Forelimb muscle (tissue), 1 donor: ENCODE data around the gene CCL15. TPM values are rescaled to one million over a fixed set of nuclear protein-coding genes. Genes with fewer than 3 reads are reported as not detected.
"Not testable (repeated sequence)": the region's sequence is repeated elsewhere in the genome, so short reads cannot be mapped to it uniquely, and the experiment has no call there.

Source experiments
- DNase-seq: peaks from one replicate; pipeline ENCODE4 v3.0.0-alpha.2; 2013; ENCODE audit warnings: low read depth
- polyA plus RNA-seq: library from polyadenylated mRNA; unstranded; fragments of 120-200 nt; gene quantifications from one replicate; pipeline ENCODE4 v1.2.1, GENCODE V29; 2013; ENCODE audit not compliant: insufficient read length

Gene CCL15, protein sequence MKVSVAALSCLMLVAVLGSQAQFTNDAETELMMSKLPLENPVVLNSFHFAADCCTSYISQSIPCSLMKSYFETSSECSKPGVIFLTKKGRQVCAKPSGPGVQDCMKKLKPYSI
- polyA plus RNA-seq: not detected

DNA sequence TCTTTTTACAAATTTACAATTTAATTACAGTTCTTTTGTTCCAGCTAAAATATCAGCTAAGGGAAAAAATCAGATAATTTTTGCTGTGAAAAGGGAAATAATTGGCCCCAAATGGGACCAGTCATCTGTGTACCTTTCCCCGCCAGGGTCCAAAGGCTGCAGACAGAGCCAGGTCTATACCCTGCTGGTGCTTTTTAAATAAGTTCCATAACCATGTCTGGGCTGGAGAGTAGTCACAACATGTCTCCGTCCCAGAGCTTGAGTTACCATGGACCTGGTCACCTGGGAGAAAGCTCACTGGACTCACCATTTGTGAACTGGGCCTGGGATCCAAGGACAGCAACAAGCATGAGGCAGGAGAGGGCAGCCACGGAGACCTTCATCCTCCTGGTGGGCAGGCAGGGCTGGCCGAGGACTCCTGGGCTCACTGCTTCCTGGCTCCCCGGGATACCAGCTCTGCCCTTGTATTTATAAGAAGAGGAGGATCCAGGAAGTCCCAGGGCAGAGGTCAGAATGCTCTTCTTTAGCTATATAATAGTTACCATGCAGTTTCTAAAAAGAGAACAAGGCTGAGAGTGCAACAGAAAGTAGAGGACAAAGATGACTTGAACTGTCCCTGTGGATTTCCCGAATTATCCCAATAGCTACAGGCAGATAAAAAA lies at the start of gene CCL15:
CCL15 (minus strand) TSS at position 444 of the 662 bp plus-strand sequence; CDS start at position 383, 61 bp downstream.
- DNase-seq: no peak

DNA sequence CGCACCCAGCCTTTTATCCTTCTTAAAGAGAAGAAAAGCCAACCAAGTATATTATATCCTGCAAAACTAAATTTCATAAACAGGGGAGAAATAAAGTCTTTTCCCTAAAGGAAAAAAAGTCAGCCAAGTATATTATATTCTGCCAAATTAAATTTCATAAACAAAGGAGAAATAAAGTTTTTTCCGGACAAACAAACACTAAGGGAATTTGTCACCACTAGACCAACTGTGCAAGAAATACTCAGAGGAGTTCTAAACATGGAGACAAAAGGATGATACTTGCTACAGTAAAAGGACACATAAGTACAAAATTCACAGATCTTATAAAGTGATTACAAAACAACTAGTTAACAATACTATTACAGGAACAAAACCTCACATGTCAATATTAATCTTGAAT lies 48.3 kb upstream of the CCL15 start:
- DNase-seq: no peak

DNA sequence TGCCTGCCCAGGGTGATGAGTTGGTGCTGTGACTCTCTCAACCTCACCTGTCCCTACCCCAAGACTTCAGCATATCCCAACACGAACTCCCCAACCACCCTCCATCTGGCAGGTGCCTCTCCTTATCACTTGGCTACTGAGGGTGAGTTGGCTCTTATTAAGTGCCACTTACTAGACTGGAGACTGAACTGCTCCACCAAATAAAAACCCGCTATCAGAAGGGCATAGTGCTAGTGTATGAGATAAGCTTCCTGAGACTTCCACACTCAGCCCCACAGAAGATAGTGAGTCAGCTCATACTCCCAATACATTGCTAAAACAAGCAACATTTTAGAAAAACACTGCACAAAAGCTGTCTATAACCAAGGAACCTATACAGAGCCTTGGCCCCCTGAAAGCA lies 46.7 kb upstream of the CCL15 start:
- DNase-seq: no peak

DNA sequence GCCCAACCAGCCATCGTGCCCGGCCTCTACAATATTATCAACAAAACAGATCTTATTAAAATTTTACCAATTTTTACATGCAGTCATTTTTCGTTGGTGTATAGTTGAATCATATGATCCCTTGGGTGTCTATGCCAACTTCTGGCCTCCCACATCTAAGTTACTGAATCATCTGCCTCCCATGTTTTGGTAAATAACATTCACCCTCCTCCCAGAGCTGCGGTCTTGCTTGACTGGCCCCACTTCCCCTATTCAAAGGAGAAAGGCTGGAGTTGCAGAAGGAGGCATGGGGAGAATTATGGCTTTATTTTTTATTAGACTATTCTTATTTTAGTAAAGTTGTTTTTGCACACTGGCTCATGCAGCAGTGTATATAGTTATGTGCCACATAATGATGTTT lies 34.9 kb upstream of the CCL15 start:
- DNase-seq: no peak

DNA sequence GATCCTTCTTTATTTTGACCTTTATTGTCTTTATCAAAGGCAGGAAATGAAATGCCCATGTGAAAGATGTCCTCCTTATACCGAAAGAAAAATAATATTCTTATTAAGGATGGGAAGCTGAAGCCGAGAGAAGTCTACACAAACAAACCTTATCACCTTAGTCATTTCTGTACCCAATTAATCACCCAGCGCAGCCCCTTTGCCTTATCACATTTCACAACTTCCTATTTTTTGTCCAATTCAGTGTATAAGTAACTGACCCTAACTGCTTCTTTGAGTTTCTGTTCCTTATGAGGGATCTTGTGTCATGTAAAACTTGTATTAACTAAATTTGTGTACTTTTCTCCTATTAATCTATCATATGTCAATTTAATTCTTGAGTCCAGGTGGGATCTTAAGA lies 32.8 kb upstream of the CCL15 start:
- DNase-seq: no peak

DNA sequence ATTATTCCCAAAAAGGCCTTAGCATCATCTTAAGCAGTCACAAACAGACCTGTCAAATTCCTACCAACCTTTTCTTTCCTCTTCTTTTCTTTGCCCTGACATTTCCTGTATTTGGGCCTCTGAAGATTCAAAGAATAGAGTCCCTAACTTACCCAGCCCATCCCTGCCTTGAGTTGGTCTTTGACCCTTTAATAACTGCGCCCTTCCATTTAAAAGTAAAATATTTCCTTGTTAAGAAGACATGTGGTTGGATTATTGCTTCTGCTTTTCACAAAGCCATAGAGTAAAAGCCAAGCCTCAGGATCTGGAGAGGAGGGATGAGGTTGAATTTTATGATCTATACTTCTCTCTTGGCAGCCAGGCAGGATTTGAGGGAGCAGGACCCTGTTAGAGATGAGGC lies 29.6 kb upstream of the CCL15 start:
- DNase-seq: no peak

DNA sequence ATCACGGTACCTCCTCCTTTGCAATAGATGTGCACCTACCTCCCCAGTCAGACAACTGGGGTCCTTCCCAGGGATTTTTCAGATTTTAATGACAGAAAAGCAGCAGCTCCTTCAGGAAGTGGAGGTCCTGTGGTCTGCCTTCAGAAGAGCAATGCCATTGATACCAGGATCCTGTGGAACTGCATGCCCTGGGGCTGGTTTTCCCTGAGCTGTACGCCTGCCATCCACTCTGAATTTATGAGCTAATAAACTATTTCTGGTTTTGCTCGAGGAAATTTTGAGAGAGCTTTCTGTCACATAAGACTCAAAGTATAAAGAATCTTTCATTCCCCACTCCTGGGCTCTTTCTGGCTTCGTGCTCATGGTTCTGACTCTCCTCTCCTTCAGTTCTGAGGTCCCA lies 26.4 kb upstream of the CCL15 start:
- no peak for DNase-seq

DNA sequence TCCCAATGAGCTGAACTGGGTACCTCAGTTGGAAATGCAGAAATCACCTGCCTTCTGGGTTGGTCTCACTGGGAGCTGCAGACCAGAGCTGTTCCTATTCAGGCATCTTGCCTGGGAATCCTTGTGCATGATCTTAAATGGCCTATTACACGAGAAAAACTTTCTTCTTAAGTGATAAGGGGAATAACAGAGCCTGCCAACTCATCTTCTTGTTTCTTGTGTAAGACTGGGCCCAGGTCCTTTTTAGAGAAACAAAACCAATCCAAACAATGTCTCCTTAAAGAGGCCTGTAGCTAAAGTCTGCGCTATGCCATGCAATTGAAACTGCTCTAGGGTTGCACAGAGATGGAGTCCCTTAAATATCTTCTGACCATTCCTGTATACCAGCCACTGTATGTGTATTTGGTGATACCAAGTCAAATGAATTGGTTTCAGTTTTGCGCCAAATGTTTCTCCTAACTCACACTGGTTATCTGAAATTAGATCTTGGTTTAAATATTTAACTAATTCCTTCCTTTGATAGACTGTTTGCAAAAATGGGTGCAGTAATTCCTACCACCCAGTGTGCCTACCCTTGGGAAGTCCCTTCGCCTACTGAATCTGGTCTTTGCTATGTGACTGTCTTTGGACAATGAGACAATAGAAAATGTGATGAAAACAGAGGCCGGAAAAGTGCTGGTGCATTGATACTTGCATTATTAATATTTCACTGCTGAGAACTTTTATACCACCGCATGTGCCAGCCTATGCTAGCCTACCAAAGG lies 22.9 kb upstream of the CCL15 start:
- no peak for DNase-seq

DNA sequence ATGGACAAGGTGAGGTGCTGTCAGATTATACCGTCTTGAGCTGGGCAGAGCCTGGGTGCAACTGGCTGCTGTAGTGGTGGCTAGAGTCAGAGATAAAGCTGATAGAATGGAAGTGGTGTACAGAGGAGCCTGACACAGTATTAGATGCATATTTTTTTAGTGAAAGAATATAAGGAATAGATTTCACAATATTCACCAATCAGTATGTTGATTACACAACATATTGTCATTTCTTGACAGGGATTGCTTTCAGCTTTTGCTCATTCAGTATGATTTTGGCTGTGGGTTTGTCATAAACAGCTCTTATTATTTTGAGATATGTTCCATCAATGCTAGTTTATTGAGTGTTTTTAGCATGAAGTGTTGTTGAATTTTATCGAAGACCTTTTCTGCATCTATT lies 18.1 kb upstream of the CCL15 start:
- DNase-seq: no peak

DNA sequence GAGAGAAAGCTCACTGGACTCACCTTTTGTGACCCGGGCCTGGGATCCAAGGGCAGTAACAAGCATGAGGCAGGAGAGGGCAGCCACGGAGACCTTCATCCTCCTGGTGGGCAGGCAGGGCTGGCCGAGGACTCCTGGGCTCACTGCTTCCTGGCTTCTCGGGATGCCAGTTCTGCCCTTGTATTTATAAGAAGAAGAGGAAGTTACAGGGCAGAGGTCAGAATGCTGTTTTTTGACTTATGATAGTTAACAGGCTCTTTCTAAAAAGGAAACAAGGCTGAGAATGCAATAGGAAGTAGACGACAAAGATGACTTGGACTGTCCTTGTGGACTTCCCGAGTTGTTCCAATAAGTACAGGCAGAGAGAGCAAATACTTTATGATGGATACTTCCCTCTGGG lies 16.4 kb upstream of the CCL15 start, which contains the start of gene CCL23:
CCL23 (minus strand) TSS at position 174 of the 400 bp plus-strand sequence; CDS start at position 99, 75 bp downstream.
- DNase-seq: no peak

DNA sequence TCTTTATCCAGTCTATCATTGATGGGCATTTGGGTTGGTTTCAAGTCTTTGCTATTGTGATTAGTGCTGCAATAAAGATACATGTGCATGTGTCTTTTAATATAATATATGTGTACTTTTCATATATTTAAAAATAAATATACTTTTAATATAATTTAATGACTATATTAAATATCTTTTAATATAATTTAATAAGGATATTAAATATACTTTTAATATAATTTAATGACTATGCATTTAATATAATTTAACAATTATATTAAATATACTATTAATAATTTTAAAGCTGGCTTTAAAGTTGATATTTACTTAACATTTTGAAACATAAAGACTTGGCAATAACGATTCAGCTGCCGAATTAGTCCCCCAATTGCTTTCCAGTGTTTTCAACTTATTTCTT lies 15.2 kb upstream of the CCL15 start:
- no peak for DNase-seq

DNA sequence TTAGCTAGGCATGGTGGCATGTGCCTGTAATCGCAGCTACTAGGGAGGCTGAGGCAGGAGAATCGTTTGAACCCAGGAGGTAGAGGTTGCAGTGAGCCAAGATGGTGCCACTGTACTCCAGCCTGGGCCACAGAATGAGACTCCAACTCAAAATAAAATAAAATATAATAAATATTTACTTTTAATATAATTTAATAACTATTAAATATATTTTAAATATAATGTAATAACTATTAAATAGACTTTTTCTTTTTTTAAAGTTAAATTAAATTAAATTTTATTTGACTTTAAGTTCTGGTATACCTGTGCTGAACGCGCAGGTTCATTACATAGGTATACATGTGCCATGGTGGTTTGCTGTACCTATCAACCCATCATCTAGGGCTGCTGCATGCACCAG lies 14.5 kb upstream of the CCL15 start:
- not testable (repeated sequence) for DNase-seq

DNA sequence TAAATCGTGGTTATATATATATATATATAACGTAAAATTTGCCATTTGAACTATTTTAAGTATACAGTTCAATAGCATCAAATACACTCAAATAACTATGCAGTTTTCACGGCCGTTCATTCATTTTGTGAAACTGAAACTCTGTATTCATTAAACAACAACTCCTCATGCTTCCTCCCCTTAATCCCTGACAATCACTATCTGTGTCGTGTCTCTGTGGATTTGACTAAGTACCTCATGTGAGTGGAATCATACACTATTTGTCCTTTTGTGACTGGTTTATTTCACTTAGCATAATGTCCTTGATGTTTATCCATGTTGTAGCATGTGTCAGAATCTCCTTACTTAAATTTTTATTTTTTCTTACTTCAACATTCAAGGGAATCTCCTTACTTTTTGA lies 13.6 kb upstream of the CCL15 start:
- DNase-seq: no peak

DNA sequence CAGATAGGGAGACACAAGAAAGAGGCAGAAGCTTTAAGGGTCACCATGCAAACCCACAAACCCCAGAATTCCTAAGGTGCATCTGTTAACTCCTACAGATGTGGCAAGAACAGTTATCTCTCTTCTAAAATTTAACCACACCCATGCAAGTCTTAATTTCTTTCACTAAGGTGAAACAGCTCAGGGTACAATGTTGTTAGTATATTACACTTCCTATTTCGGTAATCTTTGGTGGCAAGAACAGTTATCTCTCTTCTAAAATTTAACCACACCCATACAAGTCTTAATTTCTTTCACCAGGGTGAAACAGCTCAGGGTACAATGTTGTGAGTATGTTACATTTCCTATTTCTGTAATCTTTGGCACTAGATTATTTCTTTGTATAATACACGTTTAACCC lies 9.8 kb upstream of the CCL15 start:
- DNase-seq: no peak

DNA sequence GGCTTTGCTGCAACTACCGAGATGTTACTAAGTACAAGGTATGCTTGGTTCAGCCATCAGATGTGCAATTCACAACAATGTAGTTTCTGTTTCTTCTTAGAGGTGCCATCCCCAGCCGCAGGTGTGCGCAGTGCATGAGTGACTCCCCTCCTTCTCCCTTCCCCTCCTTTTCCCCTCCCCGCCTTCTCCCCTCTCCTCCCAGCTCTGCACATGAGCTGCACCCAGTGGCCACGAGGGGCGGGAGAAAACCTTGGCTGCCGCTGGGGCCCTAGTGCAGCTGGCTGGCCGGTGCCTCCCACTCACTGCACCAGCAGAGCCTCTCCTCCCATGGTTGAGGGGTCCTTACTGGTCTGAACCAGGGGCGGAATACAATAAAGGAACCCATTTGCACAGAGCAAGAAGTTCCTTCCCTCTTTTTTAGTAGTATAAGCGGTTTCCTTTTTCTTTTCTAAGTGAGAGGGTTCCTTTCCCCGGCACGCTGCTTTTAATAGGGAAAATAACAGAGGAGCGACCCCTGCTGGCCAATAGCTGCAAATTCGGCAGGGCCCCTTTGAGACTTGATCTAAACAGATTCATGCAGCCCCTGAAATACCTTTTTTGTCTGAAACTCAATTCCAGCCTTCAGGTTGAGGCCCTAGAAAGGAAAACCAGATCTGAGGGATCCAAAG lies 7.8 kb upstream of the CCL15 start:
- no peak for DNase-seq

DNA sequence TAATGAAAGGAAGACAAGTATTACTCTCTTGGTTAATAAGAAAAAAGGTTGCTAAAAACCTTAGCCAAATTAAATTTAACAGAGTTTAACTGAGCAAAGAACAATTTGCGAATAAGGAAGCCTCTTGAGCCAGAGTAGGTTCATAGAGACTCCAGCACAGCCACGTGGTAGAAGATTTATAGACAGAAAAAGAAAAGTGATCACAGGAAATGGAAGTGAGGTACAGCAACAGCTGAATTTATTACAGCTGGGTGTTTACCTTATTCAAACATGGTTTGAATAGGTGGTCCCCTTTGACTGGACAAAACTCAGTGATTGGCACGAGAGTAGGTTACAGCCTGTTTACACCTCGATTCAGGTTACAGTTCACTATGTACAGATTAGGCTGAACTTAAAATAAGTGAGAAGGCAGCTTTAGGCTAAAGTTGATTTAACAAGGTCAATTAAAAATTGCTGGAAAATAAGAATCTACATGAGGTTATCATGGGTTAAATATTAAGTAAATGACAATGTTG lies 3.3 kb upstream of the CCL15 start:
- DNase-seq: no peak

DNA sequence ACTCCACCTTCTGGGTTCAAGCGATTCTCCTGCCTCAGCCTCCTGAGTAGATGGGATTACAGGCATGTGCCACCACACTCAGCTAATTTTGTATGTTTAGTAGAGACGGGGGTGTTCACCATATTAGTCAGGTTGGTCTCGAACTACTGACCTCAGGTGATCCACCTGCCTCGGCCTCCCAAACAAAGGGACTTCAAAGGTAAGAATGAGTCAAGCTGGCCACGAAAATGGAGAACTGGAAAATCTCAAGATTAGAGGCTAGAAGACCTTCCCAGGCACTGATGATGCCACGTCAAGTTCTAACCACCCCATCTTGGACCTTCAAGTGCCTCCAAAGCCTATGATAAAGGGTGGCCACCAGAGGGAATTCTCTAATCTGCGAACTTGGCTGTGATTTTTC lies 1.3 kb upstream of the CCL15 start:
- no peak for DNase-seq

DNA sequence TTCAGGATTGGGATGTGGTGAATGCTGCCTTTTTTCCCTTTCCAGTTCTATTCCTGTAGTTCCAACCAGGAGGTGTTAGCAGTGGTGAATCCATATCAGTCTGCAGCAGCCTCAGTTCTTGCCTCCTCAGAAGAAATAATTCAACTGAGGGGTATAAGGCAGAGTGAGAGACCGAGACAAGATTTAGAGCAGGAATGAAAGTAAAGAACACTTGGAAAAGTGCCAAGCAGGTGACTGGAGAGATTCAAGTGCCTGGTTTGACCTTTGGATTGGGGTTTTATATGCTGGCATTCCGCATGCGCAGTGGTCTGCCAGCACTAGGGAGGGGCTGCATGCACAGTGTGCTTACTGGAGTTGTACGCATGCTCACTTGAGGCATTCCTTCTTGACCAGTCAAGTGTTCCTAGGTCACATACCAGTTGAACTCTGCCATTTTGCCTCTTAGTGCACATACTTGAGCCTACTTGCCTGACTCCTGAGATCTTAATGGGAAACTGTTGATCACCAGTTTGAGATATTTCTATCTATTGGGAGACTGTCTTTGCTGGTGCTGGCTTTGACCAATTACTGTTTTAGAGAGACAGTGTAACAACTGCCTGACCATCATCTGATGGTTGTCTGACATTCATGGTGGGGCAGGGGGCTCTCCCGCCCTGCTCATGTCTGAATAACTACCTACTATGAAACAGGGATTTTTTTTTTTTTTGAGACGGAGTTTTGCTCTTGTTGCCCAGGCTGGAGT lies 680 bp upstream of the CCL15 start:
- DNase-seq: no peak

DNA sequence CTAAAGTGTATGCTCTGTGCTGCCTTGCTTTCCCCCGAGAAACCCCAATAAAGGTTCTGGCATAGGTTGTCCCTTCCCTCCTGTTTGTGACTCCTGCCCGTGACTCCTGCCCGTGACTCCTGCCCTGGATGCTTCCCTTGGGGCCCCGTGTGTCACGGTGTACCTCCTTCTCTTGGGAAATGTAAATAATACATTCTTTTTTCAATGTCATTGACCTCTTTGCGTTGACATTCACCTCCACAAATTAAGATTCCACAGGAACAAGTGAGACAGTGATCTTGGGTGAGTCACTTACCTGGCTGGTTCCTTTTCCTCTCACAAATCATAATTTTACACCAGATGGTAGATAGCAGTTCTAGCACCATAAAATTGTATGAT lies 632 bp downstream of the CCL15 start:
- no peak for DNase-seq

DNA sequence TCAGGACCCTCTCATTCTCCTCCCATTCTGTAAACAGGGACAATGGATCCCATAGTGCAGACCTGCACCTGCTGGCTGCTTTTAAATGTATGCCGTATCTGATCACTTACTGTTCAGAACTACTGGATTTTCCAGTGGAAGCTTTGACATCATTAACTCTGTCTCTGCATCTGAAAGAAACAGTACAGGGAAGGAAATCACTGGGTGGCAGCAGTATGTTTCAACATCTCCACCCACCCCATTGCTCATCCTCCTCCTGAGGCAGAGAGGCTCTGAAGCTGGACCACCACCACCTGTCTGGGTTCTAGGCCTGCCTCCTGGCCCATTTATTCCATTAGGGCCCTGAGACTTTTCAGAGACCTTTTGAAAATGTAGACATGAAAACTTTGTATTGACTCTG lies 2.6 kb downstream of the CCL15 start:
- DNase-seq: no peak

DNA sequence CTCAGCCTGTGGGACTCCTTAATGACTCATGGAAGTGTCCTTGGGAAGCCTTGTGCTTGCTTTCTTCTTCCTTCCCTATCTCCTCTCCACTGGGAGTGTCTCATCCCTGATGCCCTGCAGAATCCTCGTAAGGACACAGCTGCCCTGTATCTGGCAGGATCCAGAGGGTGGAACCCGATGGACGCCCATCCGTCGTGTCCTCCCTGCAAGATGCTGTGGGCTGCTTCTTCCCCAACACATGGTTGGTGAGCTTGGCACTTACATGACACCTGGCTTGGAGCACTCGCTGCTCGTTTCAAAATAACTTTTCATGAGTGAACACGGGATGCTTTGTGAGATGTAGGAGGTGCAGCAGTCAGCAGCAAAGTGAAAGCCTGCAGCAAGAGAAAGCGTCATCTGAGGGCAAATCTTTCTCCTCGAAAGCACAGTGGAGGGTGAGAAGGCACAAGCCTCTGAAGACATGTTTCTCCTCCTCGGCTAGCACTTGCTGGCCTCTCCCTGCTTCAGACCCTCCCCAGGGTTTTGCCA lies 3.3 kb downstream of the CCL15 start:
- DNase-seq: no peak
